Activated CD4-positive, alpha-beta T cell treated with anti-CD3 and anti-CD28 coated beads for 4 hours (primary cell): ENCODE results near the gene RHOBTB1.
"Not testable (repeated sequence)": the region's sequence is repeated elsewhere in the genome, so short reads cannot be mapped to it uniquely, and the experiment has no call there.

Experiments
- DNase-seq, 2 donors: peaks; one replicate each; pipeline ENCODE4 v3.0.0-alpha.2; 2020

RHOBTB1 gene

DNA sequence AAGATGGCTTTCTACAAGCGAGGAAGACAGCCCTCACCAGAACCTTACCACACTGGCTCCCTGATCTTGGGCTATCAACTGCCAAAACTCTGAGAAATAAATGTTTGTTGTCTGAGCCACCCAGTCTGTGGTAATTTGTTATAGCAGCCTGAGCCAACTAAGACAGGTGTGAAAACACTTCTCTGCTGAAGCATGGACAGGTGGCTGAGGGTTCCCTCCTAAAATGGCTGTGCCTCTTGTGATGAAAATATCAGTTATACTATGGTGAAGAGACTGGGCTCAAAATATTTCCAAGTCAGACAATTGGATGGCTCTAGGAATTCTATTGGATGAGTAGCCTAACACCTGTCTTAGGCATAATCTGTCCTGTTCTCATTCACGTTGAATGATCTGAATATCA lies 87.6 kb downstream of the RHOBTB1 start:
- DNase-seq: no peak

- no peak for DNase-seq
These were observed 90.3 kb downstream of the RHOBTB1 start for GRCh38 chr10:60853637-60854036.

DNA sequence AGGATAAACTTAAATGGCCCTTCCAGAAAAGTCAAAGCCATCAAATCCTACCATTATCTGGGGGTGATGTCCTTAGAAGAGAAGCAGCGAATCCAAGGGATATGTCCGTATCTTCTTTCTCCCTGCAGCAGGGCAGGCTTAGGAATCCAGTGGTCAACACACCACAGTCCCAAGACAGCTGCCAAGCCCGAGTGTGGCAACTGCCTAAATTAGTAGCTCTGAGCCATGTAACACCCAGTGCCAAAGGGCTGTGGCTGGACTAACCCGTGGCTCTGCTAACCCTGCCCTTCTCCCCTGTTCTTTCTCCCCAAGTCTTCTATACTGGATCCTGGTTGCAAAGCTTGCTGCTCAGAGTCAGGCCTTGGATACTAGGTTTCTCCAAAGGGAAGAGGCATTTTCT lies 90.9 kb downstream of the RHOBTB1 start:
- DNase-seq: no peak

- DNase-seq: no peak
These were observed 94.2 kb downstream of the RHOBTB1 start for GRCh38 chr10:60849740-60850139.

DNA sequence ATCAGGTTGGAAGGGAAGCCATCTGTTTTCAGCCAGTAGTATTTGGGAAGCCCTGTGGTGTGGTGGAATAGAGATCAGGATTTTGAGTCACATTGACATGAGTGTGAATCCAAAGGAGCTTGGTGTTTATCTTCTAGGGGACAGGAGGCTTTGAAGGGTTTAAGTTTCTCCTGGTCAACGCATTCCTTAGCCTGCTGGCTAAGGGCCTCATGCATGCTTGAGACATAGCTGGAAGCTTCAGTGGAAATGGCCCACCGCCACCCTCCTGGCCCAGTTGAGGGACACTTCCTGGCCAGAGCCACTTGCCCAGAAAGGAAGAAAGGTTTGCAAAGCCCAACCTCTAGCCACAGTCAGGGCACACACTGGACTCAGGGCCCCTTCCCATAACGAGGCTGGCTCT lies 94.8 kb downstream of the RHOBTB1 start:
- DNase-seq: no peak

DNA sequence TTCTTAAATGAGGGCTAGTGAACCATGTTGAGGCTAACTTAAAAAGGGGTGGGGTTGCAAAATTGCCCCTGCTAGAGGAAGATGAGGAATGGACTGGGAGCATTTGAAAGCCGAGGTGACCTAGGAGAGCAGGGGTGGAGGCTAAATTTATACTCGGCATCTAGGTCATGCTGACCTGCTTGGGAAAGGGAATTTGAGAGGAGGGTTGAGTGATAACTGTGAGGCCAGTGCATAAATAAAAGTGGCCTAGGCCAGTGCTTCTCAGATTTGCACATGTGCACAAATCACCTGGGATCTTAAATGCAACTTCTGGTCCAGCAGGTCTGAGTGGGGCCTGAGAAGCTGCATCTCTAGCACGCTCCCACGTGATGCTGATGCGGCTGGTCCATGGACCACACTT lies 95.3 kb downstream of the RHOBTB1 start:
- DNase-seq: no peak

DNA sequence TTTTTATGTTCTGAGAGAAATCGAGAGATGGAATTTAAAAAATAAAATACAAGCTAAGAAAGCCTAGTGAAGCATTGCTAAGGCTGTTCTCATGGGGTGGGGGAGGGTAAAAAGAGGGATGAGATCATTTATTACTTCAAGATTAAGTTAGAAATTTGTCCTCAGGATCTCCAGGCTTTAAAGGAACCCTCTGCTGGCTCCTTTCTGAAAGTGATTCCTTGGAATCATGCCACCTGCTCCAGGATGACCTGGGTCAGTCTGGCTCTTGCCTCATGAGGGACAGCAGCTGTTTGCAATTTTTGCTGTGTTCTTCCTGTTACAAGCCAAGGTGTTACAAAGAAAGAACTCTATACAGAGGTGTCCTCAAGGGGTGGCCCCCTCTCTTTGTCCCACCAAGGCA lies 95.9 kb downstream of the RHOBTB1 start:
- DNase-seq: no peak

GRCh38 chr10:60846173-60846572 lies 97.8 kb downstream of the RHOBTB1 start:
- no peak for DNase-seq

DNA sequence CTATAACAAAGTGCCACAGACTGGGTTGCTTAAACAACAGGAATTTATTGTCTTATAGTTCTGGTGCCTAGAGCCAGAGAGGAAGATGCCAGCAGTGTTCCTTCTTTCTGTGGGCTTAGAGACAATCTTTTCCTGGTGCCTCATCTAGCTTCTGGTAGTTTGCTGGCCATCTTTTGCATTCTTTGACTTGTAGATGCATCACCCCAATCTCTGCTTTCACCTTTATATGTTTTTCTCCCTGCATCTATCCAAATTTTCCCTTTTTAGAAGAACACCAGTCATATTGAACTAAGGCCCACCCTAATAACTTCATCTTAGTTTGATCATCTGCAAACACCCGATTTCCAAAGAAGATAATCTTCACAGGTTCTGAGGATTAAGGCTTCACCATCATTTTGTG lies 98.9 kb downstream of the RHOBTB1 start:
- DNase-seq: no peak

- DNase-seq: no peak
These were observed 101.3 kb downstream of the RHOBTB1 start for GRCh38 chr10:60842694-60843093.

GRCh38 chr10:60841227-60841626 lies 102.8 kb downstream of the RHOBTB1 start:
- not testable (repeated sequence) for DNase-seq

DNA sequence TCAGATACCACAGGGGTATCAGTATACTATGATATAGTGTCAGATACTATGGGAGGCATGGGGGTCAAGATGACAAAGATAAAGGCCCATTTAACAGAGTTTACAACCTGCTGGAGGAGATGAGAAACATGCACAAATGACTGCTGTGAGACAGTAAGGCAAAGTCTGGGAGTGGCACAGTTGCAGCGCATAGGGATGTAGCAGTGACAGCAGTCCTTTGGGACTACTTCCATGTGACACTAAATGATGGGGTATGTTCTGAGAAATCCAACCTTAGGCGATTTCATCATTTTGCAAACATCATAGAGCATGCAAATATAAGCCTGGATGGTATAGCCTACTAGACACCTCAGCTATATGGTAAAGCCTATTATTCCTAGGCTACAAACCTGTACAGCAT lies 108.9 kb downstream of the RHOBTB1 start:
- DNase-seq: no peak

DNA sequence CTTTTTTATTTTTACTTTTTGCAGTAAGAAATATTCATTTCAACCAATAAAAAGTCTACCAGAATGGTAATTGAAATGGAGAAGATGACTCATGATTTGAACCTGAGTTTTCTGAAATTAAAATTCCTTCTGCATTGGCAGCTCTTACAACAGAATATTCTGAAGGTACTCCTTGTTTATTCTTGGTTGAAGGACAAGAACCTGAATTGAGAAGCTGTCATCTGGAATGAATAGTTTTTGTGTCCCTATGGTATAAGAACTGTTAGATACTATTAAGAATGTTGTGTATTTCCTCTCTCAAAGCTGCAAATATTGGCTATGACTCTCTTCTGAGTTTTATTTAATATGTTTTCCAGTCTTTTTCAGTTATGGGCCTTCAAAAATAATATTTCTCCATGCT lies 109.6 kb downstream of the RHOBTB1 start:
- no peak for DNase-seq

DNA sequence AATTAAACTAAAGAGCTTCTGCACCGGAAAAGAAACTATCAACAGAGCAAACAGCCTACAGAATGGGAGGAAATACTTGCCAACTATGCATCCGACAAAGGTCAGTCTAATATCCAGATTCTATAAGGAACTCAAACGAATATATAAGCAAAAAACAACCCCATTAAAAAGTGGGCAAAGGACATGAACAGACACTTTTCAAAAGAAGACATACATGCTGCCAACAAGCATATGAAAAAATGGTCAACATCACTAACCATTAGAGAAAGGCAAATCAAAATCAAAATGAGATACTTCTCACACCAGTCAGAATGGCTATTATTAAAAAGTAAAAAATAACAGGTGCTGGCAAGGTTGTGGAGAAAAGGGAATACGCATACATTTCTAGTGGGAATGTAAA lies 111.8 kb downstream of the RHOBTB1 start:
- DNase-seq: not testable (repeated sequence)

GRCh38 chr10:60828489-60828852 lies 115.5 kb downstream of the RHOBTB1 start:
- DNase-seq: no peak

- no peak for DNase-seq
These were observed 116.0 kb downstream of the RHOBTB1 start for GRCh38 chr10:60827791-60828488.

- no peak for DNase-seq
These were observed 118.5 kb downstream of the RHOBTB1 start for GRCh38 chr10:60825520-60825919.

GRCh38 chr10:60823324-60823723 lies 120.7 kb downstream of the RHOBTB1 start:
- DNase-seq: no peak

DNA sequence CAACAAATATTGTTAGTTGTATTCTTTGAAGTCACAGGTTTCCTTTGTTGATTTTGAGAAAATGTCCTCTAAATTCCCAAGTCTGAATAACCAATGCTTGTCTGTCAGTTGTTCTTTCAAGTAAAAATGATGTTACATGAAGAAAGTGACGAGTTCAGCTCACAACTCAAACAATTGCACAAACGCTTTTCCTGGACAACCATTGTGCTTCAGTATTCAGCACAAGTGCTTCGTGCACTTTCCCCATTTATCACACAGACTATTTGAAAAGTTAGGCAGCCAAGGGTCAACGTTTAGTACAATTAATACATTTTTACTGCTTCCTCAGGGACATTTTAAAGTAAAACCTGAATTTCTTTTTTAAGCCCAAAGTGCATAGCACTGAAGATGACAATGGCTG lies 121.2 kb downstream of the RHOBTB1 start:
- no peak for DNase-seq

GRCh38 chr10:60821656-60822055 lies 122.3 kb downstream of the RHOBTB1 start:
- no peak for DNase-seq

DNA sequence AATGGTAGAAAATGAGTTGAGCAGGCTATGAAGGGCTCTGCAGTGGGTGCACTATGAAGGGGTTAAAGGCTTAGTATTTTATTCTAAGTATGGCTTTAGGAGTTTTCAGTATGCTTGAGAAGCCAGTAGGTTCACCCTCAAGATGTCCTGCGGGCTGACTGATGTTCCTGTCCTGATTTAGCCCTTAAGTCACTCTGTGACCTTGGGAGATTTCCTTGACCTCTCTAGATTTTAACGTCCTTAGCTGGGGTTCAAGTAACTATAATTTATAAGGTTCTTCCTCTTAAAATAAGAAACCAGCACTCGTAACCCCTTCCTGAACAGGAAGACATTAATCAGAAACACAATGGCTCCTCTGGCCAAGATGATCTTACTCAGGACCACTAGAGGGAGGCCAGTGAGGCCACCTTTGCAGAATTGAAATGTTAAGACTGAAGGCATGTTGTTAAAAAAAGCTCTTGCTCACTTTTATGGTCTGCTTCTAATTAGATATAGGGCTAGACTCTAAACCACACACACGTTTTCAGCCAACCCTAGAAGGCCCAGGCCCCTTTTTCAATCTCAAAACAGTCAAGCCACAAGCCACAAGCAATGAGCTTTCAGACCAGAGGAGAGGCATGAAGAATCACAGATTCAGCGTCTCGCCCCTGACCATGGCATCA lies 123.8 kb downstream of the RHOBTB1 start:
- DNase-seq: no peak
